Measurements from ENCODE around the gene SVOPL.

DNA sequence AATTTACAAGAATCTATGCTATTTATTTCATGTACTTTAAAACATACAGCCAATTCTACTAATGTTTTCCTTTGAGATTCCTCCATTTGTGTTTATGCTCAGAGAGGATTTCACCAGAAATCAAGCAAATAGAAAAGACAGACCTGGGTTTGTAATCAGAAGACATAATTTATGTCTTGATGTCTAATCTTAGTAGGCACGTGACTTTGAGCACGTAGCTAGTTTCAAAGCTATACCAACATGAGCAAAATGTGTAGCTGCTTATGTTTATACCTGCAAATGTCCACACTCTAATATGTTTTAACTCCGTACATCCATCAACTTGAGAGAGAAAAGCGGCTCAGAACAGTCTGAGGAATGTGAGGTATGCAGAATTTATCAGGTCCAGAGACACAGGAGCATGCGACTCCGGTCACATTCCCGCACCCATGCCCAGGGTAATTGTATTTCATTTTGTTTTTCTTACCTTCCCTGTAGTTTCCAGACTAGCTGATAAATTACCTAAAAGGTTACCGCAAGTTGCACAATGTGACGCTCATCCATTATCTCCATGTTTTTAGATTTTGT is 40.0 kb downstream of the SVOPL start:
- TF ChIP-seq, protein P1, sequence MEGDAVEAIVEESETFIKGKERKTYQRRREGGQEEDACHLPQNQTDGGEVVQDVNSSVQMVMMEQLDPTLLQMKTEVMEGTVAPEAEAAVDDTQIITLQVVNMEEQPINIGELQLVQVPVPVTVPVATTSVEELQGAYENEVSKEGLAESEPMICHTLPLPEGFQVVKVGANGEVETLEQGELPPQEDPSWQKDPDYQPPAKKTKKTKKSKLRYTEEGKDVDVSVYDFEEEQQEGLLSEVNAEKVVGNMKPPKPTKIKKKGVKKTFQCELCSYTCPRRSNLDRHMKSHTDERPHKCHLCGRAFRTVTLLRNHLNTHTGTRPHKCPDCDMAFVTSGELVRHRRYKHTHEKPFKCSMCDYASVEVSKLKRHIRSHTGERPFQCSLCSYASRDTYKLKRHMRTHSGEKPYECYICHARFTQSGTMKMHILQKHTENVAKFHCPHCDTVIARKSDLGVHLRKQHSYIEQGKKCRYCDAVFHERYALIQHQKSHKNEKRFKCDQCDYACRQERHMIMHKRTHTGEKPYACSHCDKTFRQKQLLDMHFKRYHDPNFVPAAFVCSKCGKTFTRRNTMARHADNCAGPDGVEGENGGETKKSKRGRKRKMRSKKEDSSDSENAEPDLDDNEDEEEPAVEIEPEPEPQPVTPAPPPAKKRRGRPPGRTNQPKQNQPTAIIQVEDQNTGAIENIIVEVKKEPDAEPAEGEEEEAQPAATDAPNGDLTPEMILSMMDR (IDR thresholded peaks at IDR 0.05): no peak
- TF ChIP-seq POLR2A (IDR thresholded peaks at IDR 0.05): no peak

All from upper lobe of left lung (tissue), 4 donors.